Measurements from ENCODE around the gene HELLS. TPM values are rescaled to one million over a fixed set of nuclear protein-coding genes. Genes with fewer than 3 reads are reported as not detected.

The HELLS gene
- total RNA-seq, 2 experiments from 2014 or later = 190 to 204 TPM

GRCh38 chr10:94640562-94640961 is 95.0 kb downstream of the HELLS start:
- Histone ChIP-seq H4K20me1 (ENCODE audit: insufficient read depth, low read length) (no peaks in the 10 kb centered on the region), H3K4me3 (ENCODE audit: low read depth, low read length, poor library complexity, severe bottlenecking) (no peak overlapping the region), H3K9me3 (ENCODE audit: low read length) (0 out of 2 replicates have a peak, but pooled peaks cover 4% of the 10 kb centered on the region), H2AFZ (ENCODE audit: low read length) (no peak overlapping the region), H3K27ac (ENCODE audit: low read depth, low read length, poor library complexity, severe bottlenecking) (no peak overlapping the region), H3K4me1 (ENCODE audit: insufficient read depth, low read length, poor library complexity, severe bottlenecking) (no peaks in the 10 kb centered on the region), H3K79me2 (ENCODE audit: insufficient read depth, low read depth, low read length) (no peaks in the 10 kb centered on the region), H3K9me2 (ENCODE audit: insufficient read depth, low read length) (no peaks in the 10 kb centered on the region), H3K4me2 (ENCODE audit: low read length) (no peak overlapping the region), H3K36me3 (ENCODE audit: insufficient read depth, low read length) (no peaks in the 10 kb centered on the region)
- no peak for DNase-seq (ENCODE audit: low spot score)
- TF ChIP-seq CTCF (conservative IDR thresholded peaks at IDR 0.05; ENCODE audit: low read length) (no peak), EZH2phosphoT487 (IDR thresholded peaks at IDR 0.05; ENCODE audit: borderline replicate concordance, low read depth, low read length) (no peak)
- no TSS peak for BruUV-seq (replicated peaks)
- intact Hi-C loops (cut with micrococcal nuclease; ENCODE audit: unreplicated experiment) = no loop called here
- POLR2A ChIA-PET = interaction anchor here (1.1 kb wide), 1 partner anchor 13 kb away, joined by 3 read pairs; no protein-coding TSS in a partner anchor
- CTCF ChIA-PET (ENCODE audit: unreplicated experiment) = no interaction called here

GRCh38 chr10:94641480-94641879 is 95.9 kb downstream of the HELLS start:
- no peaks in the 10 kb centered on the region for H3K79me2 ChIP-seq (ENCODE audit: insufficient read depth, low read depth, low read length)
- H3K4me2 ChIP-seq (ENCODE audit: low read length) = no peak overlapping the region
- no peak overlapping the region for H2AFZ ChIP-seq (ENCODE audit: low read length)
- ChIA-PET POLR2A (no interaction called here), CTCF (ENCODE audit: unreplicated experiment) (no interaction called here)
- no peak overlapping the region for H3K27ac ChIP-seq (ENCODE audit: low read depth, low read length, poor library complexity, severe bottlenecking)
- TF ChIP-seq EZH2phosphoT487 (IDR thresholded peaks at IDR 0.05; ENCODE audit: borderline replicate concordance, low read depth, low read length) = no peak
- TF ChIP-seq CTCF (conservative IDR thresholded peaks at IDR 0.05; ENCODE audit: low read length) = no peak
- DNase-seq (ENCODE audit: low spot score) = no peak
- H3K4me1 ChIP-seq (ENCODE audit: insufficient read depth, low read length, poor library complexity, severe bottlenecking) = no peaks in the 10 kb centered on the region
- H3K9me3 ChIP-seq (ENCODE audit: low read length) = 0 out of 2 replicates have a peak, but pooled peaks cover 4% of the 10 kb centered on the region
- H3K4me3 ChIP-seq (ENCODE audit: low read depth, low read length, poor library complexity, severe bottlenecking) = no peak overlapping the region
- no peaks in the 10 kb centered on the region for H3K36me3 ChIP-seq (ENCODE audit: insufficient read depth, low read length)
- no peaks in the 10 kb centered on the region for H4K20me1 ChIP-seq (ENCODE audit: insufficient read depth, low read length)
- H3K9me2 ChIP-seq (ENCODE audit: insufficient read depth, low read length) = no peaks in the 10 kb centered on the region
- intact Hi-C loops (cut with micrococcal nuclease; ENCODE audit: unreplicated experiment) = no loop called here
- BruUV-seq (replicated peaks) = no TSS peak

GRCh38 chr10:94644352-94644751 is 98.8 kb downstream of the HELLS start:
- Histone ChIP-seq H3K4me1 (ENCODE audit: insufficient read depth, low read length, poor library complexity, severe bottlenecking) (no peaks in the 10 kb centered on the region), H3K4me3 (ENCODE audit: low read depth, low read length, poor library complexity, severe bottlenecking) (no peak overlapping the region), H2AFZ (ENCODE audit: low read length) (no peak overlapping the region), H3K79me2 (ENCODE audit: insufficient read depth, low read depth, low read length) (no peaks in the 10 kb centered on the region), H3K27ac (ENCODE audit: low read depth, low read length, poor library complexity, severe bottlenecking) (no peak overlapping the region), H3K9me3 (ENCODE audit: low read length) (no peaks in the 10 kb centered on the region), H4K20me1 (ENCODE audit: insufficient read depth, low read length) (no peaks in the 10 kb centered on the region), H3K9me2 (ENCODE audit: insufficient read depth, low read length) (no peaks in the 10 kb centered on the region), H3K36me3 (ENCODE audit: insufficient read depth, low read length) (no peaks in the 10 kb centered on the region), H3K4me2 (ENCODE audit: low read length) (no peak overlapping the region)
- CTCF ChIA-PET (ENCODE audit: unreplicated experiment) = no interaction called here
- no TSS peak for BruUV-seq (replicated peaks)
- DNase-seq (ENCODE audit: low spot score) = no peak
- POLR2A ChIA-PET = no interaction called here
- intact Hi-C loops (cut with micrococcal nuclease; ENCODE audit: unreplicated experiment) = no loop called here
- no peak for TF ChIP-seq EZH2phosphoT487 (IDR thresholded peaks at IDR 0.05; ENCODE audit: borderline replicate concordance, low read depth, low read length)
- no peak for TF ChIP-seq CTCF (conservative IDR thresholded peaks at IDR 0.05; ENCODE audit: low read length)
